Measurements from ENCODE around the gene STXBP5. TPM values are rescaled to one million over a fixed set of nuclear protein-coding genes. Genes with fewer than 3 reads are reported as not detected.

Gene STXBP5
- total RNA-seq, 4 donors from 2014 or later = 46.7 to 60.5 (median 50.6) TPM

- no peak overlapping the region for H3K4me3 ChIP-seq (ENCODE audit: low read depth, poor library complexity, severe bottlenecking)
- TF ChIP-seq CTCF (IDR thresholded peaks at IDR 0.05) = no peak
- no peak for TF ChIP-seq POLR2A (IDR thresholded peaks at IDR 0.05)
- intact Hi-C loops (cut with DNase I; ENCODE audit: low total_unique reads) = no loop called here
- DNase-seq (ENCODE audit: low spot score in 2 of 2) = no peak
- WGBS, 2 donors = 45 to 51% methylated on average over 6 of the region's 6 CpGs
These were observed 3.1 kb downstream of the STXBP5 start for GRCh38 chr6:147207351-147207750.

GRCh38 chr6:147207837-147208754, 3.9 kb downstream of the STXBP5 start:
- 74 to 78% methylated on average over 4 of the region's 4 CpGs for WGBS, 2 donors
- intact Hi-C loops (cut with DNase I; ENCODE audit: low total_unique reads) = no loop called here
- H3K4me3 ChIP-seq (ENCODE audit: low read depth, poor library complexity, severe bottlenecking) = no peak overlapping the region
- TF ChIP-seq POLR2A (IDR thresholded peaks at IDR 0.05) (no peak), CTCF (IDR thresholded peaks at IDR 0.05) (no peak)
- no peak for DNase-seq (ENCODE audit: low spot score in 2 of 2)

- TF ChIP-seq CTCF (IDR thresholded peaks at IDR 0.05) (no peak), POLR2A (IDR thresholded peaks at IDR 0.05) (no peak)
- 71 to 73% methylated on average over 2 of the region's 2 CpGs for WGBS, 2 donors
- DNase-seq (ENCODE audit: low spot score in 2 of 2) = no peak
- intact Hi-C loops (cut with DNase I; ENCODE audit: low total_unique reads) = no loop called here
- H3K4me3 ChIP-seq (ENCODE audit: low read depth, poor library complexity, severe bottlenecking) = no peak overlapping the region
These were observed 5.7 kb downstream of the STXBP5 start for GRCh38 chr6:147209762-147210449.

- no peak for DNase-seq (ENCODE audit: low spot score in 2 of 2)
- H3K4me3 ChIP-seq (ENCODE audit: low read depth, poor library complexity, severe bottlenecking) = no peak overlapping the region
- 92 to 93% methylated on average over 2 of the region's 2 CpGs for WGBS, 2 donors
- no peak for TF ChIP-seq POLR2A (IDR thresholded peaks at IDR 0.05)
- TF ChIP-seq CTCF (IDR thresholded peaks at IDR 0.05) = no peak
- intact Hi-C loops (cut with DNase I; ENCODE audit: low total_unique reads) = no loop called here
These were observed 7.1 kb downstream of the STXBP5 start for GRCh38 chr6:147211349-147211748.

- no peak overlapping the region for H3K4me3 ChIP-seq (ENCODE audit: low read depth, poor library complexity, severe bottlenecking)
- no peak for DNase-seq (ENCODE audit: low spot score in 2 of 2)
- TF ChIP-seq POLR2A (IDR thresholded peaks at IDR 0.05) (no peak), CTCF (IDR thresholded peaks at IDR 0.05) (no peak)
- intact Hi-C loops (cut with DNase I; ENCODE audit: low total_unique reads) = no loop called here
- 92 to 93% methylated on average over 4 of the region's 4 CpGs for whole genome bisulfite sequencing, 2 donors
These were observed 7.6 kb downstream of the STXBP5 start for GRCh38 chr6:147211831-147212230.

Measured in lower leg skin (tissue), 4 donors.